Measurements from ENCODE around the gene DIAPH1. TPM values are rescaled to one million over a fixed set of nuclear protein-coding genes. Genes with fewer than 3 reads are reported as not detected.

DIAPH1 gene
- polyA plus RNA-seq, 3 donors from 2014 or later = 108 to 187 (median 123) TPM

DNA sequence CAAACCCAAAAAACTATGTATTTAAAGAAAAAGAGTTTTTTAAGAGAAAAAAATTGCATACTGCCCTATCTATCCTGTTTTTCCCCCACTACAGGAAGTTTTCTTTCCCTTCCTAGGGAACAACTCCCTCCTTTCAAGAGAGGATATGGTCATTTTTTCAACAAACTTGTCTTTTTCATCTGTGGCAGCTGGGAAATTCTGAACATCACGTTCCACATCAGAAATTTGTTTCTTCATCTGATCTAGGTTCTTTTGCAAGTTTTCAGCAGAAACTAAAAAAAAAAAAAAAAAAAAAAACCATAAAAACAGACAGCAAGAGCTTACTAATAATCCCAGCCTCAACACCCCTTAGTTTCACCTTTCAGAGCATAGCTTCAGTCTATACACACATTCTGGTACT lies 91.4 kb downstream of the DIAPH1 start:
- H3K27ac Mint-ChIP-seq = peak overlapping the region in 4 of 6 donors; percentile 25 to 56 (median 40)

DNA sequence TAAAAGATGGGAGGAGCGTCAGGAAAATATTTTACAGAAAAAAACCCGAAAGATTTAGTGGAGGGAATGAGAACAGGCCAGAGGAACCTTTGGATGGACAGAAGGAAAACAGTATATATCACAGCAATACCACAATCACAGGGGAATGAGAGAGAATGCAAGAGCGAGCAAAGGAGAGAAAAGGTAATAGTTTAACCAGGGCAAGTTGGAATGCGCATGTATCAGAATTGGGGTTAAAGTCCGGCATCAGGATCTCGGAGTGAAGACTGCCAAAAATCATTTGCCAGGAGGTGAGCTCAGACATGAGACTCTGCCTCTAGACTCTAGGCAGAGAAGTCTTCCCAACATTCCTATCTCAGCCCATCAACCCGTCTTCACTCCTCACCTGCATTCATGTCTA lies 93.1 kb downstream of the DIAPH1 start:
- DNase-seq = no peak
- peaks cover 28 to 77% (median 43%) of the 10 kb centered on the region in 3 donors for H3K36me3 Mint-ChIP-seq
- H3K27ac Mint-ChIP-seq = peak overlapping the region; percentile 13 to 75 (median 40)
- H3K4me3 Mint-ChIP-seq = no peak overlapping the region
- H3K4me1 Mint-ChIP-seq = peaks cover 12 to 29% of the 10 kb centered on the region in 2 donors
- H3K27me3 Mint-ChIP-seq (ENCODE audit: low read depth in 3 of 3) = peaks cover 5 to 11% (median 5%) of the 10 kb centered on the region in 3 donors
- H3K9me3 Mint-ChIP-seq = no peaks in the 10 kb centered on the region

More for the DNA sequence above, 91.4 kb downstream of the DIAPH1 start:
- H3K4me1 Mint-ChIP-seq = peaks cover 8 to 16% of the 10 kb centered on the region in 2 donors
- H3K36me3 Mint-ChIP-seq = peaks cover 19 to 62% (median 33%) of the 10 kb centered on the region in 3 donors
- peaks cover 5 to 10% (median 5%) of the 10 kb centered on the region in 3 donors for H3K27me3 Mint-ChIP-seq (ENCODE audit: low read depth in 3 of 3)
- no peak overlapping the region for H3K4me3 Mint-ChIP-seq
- no peak for DNase-seq
- H3K9me3 Mint-ChIP-seq = no peaks in the 10 kb centered on the region

DNA sequence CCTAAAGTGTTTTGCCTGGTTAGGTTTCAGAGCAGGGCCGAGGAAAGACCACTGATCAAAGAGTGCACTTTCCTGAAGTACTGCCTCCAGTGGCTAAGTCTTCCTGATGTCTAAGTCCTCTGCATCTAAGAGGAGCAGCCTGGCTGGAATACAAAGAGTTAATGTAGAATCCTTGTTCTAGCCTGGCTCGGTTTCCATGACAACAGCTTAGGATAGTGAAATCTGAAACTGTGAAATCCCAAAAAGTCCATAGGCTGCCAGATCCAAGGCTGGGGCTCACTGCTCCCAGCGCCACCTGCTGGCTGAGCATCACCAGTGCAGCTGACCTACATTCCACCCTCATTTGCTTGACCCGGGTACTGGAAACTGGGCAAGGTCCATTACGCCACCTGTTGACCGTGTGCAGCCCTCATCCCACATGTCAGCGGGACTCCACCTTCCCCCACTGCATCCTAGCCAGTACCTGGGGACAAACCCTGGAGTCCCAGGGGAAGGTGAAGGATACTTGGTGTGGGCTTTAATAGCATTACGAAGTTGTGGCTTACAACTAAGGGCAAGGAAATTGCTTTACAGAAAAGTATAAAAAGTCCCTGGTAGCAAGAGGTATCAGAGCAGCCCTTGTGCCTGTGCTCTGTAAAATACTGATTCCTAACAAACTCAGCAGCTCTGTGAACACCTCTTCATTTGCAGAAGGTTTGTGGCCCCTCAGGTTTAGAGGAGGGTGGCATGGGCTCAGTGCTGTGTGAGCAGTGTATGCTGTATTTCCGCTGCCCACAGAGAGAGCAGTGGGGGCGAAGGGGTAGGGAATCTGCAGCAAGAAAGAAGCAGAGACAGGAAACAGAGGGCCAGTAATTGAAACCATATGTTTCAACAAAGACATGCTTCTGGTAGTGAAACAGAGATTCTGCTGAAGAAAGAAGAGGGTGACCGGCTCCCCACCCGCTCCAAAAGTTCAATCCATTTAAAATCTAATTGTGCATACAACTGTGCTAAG lies 93.9 kb downstream of the DIAPH1 start:
- no peak overlapping the region for H3K4me3 Mint-ChIP-seq

DNA sequence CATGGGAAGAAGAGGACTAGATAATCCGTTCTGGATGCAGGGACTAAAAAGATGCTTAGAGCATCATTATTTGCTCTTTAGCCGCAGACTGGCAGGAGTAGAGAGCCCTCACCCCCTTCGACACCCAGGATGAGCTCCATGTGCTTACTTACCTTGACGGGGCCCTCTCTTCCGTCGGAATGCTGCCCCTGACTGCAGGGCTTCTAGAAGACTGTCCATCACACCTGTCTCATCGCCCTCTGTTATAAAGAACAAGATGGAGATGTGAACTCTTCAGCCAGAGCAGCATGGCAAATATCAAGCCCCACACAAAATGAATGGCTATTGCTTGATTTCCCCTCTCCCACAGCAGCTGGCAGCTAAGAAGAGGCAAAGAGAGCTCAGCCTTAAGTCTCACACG lies 94.8 kb downstream of the DIAPH1 start:
- H3K36me3 Mint-ChIP-seq = peaks cover 28 to 87% (median 52%) of the 10 kb centered on the region in 3 donors
- H3K27me3 Mint-ChIP-seq (ENCODE audit: low read depth in 3 of 3) = peaks cover 3 to 12% (median 5%) of the 10 kb centered on the region in 3 donors
- H3K9me3 Mint-ChIP-seq = no peaks in the 10 kb centered on the region
- no peak for DNase-seq
- H3K4me3 Mint-ChIP-seq = no peak overlapping the region
- H3K4me1 Mint-ChIP-seq = peaks cover 13 to 29% of the 10 kb centered on the region in 2 donors
- peak overlapping the region in 2 of 6 donors; percentile 29 to 65 for H3K27ac Mint-ChIP-seq

More for the DNA sequence above, 93.9 kb downstream of the DIAPH1 start:
- peaks cover 13 to 29% of the 10 kb centered on the region in 2 donors for H3K4me1 Mint-ChIP-seq
- H3K36me3 Mint-ChIP-seq = peaks cover 28 to 84% (median 48%) of the 10 kb centered on the region in 3 donors
- H3K27me3 Mint-ChIP-seq (ENCODE audit: low read depth in 3 of 3) = peaks cover 5 to 12% (median 8%) of the 10 kb centered on the region in 3 donors
- H3K9me3 Mint-ChIP-seq = no peaks in the 10 kb centered on the region
- H3K27ac Mint-ChIP-seq = peak overlapping the region; percentile 43 to 79 (median 68)
- peak; percentile 46 to 62 (median 61) for DNase-seq

DNA sequence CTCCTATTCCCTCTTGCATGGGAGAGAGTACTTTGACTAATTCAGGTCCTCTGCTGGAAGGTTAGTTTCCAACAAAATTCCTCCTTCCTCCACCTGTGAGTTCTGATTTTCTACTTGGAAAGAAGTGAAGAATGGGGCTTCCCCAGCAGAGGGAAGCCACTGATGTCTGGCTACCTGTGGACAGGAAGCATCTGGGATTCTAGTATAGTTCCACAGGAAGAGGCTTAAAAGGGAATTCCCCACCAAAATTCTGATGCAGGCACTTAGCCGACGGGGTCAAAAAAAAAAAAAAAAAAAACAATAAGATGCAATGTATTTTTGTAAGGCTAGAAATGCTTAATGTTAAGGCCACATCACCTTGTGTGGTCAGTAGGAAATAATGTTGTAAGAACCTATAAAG lies 96.5 kb downstream of the DIAPH1 start:
- Mint-ChIP-seq H3K36me3 (peaks cover 22 to 85% (median 43%) of the 10 kb centered on the region in 3 donors), H3K9me3 (no peaks in the 10 kb centered on the region), H3K27me3 (ENCODE audit: low read depth in 3 of 3) (peaks cover 3 to 10% (median 5%) of the 10 kb centered on the region in 3 donors), H3K4me3 (no peak overlapping the region), H3K27ac (peak overlapping the region in 4 of 6 donors; percentile 37 to 52 (median 51)), H3K4me1 (peaks cover 13 to 40% of the 10 kb centered on the region in 2 donors)
- DNase-seq = no peak

DNA sequence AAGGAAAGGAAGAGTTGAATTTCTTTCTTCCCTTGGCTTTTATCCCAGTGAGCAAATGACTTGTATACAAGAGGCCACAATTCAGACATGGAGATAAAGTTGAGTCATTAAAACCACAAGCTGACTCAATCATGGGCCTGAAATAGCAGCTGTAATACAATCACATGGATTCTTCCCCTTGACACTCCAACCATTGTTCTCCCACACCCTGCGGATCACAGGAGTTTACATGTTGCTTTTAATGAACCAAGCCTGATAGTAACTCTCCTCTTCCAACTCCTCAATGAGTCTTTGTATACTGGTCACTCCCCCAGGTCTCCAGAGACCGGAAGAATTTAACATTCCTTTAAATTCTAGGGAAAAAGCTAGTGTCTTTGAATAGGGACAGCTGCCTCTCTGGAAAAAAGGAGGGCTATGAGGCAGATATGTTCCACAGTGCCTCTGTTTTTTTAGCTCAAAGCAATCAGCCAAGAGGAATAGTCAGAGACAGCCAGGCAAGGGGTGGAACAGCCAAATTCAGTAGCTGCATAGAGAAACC lies 97.5 kb downstream of the DIAPH1 start:
- peaks cover 3 to 8% (median 5%) of the 10 kb centered on the region in 3 donors for H3K27me3 Mint-ChIP-seq (ENCODE audit: low read depth in 3 of 3)
- no peak for DNase-seq
- peak overlapping the region in 2 of 6 donors; percentile 19 to 41 for H3K27ac Mint-ChIP-seq
- peaks cover 19 to 49% of the 10 kb centered on the region in 2 donors for H3K4me1 Mint-ChIP-seq
- no peaks in the 10 kb centered on the region for H3K9me3 Mint-ChIP-seq
- peaks cover 24 to 82% (median 44%) of the 10 kb centered on the region in 3 donors for H3K36me3 Mint-ChIP-seq
- H3K4me3 Mint-ChIP-seq = no peak overlapping the region

DNA sequence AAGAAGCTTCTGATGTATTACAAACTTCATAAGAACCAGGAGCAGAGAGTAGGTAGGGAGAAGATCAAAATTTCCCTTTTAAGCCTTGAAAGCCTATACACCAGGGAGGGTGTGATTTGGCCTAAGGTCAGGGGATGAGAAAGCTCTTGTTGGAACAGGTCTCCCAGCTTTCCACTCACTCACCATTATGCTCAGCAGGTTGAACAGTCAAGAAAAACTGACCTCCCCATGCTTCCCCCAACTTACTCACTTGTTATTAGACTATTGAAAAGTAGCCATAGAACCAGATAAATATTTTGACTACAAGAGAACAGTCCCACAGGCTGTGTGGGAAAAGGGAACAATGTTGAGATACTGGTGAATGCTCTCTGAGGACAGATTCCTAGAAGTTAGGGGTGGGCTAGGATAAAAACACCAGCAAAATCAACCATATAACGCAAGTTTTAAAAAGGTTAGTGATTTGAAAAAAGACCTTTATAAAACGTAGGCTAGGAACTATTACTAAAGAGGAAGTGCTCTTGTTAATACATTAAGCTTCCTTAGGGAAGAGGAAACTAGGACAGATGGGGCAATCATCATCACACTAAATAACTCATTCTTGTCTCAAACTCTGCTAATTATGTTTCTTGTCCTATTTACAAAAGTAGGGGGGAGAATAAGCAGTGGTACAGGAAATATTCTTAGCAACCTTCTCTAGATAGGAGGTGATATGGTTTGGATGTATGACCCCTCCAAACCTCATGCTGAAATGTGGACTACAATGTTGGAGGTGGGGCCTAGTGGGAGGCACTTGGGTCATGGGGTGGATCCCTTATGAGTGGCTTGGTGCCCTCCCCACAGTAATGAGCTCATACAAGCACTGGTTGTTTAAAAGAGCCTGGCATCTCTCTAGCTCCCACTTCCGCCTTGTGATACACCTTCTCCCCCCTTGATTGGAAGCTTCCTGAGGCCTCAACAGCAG lies 98.9 kb downstream of the DIAPH1 start:
- Mint-ChIP-seq H3K36me3 (peaks cover 26 to 80% (median 32%) of the 10 kb centered on the region in 3 donors), H3K27ac (peak overlapping the region in 1 of 6 donors; percentile 18), H3K9me3 (no peaks in the 10 kb centered on the region), H3K27me3 (ENCODE audit: low read depth in 3 of 3) (peaks cover 0 to 6% (median 3%) of the 10 kb centered on the region in 3 donors), H3K4me3 (no peak overlapping the region), H3K4me1 (peaks cover 32 to 56% of the 10 kb centered on the region in 2 donors)
- no peak for DNase-seq

DNA sequence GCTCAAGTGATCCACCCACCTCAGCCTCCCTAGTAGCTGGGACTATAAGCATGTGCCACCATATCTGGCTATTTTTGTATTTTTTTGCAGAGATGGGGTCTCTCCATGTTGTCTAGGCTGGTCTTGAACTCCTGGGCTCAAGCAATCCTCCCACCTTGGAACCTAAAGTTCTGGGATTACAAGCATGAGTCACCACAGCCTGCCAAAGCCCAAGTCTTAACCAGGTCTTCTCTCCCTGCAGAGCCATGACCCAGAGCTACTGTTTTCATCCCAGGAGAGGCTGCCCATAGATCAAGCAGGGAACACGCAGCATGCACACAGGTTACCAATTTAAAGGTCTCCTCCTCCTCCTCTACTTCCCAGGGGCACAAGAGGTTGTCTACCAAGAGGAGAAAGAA lies 100.2 kb downstream of the DIAPH1 start:
- DNase-seq = no peak
- Mint-ChIP-seq H3K9me3 (no peaks in the 10 kb centered on the region), H3K4me1 (peaks cover 38 to 61% of the 10 kb centered on the region in 2 donors), H3K27ac (peak overlapping the region in 1 of 6 donors; percentile 15), H3K36me3 (peaks cover 21 to 73% (median 28%) of the 10 kb centered on the region in 3 donors), H3K27me3 (ENCODE audit: low read depth in 3 of 3) (peaks cover 3 to 11% (median 5%) of the 10 kb centered on the region in 3 donors), H3K4me3 (no peak overlapping the region)

DNA sequence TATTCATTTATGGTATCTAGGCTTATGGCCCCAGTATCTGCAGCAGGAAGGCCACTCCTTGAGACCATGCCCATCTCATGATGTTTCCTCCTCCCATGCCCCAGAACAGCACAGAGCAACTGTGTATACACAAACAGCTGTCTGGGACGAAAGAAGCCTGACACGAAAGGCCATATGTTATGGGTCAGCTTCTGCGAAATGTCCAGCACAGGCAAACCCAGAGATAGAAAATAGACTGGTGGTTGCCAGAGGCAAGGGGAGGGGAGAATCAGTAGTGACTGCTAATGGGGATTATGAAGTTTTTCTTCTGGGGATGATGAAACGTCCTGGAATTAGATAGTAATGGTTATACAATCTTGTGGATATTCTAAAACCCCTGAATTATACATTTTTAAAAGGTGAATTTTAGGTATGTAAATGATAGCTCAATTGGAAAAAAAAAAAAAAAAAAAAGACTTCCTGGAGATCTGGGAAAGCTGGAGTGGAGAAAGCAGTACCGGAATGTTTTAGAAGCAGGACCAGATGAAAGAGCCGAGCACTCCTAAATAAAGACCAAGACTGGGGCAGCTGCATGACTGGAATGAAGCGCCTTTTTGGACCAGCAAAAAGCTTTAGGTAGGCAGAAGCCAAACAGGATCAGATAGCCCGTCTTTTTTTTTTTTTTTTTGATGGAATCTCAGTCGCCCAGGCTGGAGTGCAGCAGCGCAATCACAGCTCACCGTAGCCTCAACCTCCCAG lies 100.8 kb downstream of the DIAPH1 start:
- Mint-ChIP-seq H3K27ac (peak overlapping the region in 3 of 6 donors; percentile 15 to 84 (median 58)), H3K36me3 (peaks cover 21 to 68% (median 28%) of the 10 kb centered on the region in 3 donors), H3K4me1 (peaks cover 42 to 67% of the 10 kb centered on the region in 2 donors), H3K4me3 (no peak overlapping the region), H3K9me3 (no peaks in the 10 kb centered on the region), H3K27me3 (ENCODE audit: low read depth in 3 of 3) (peaks cover 4 to 16% (median 5%) of the 10 kb centered on the region in 3 donors)
- DNase-seq = no peak

DNA sequence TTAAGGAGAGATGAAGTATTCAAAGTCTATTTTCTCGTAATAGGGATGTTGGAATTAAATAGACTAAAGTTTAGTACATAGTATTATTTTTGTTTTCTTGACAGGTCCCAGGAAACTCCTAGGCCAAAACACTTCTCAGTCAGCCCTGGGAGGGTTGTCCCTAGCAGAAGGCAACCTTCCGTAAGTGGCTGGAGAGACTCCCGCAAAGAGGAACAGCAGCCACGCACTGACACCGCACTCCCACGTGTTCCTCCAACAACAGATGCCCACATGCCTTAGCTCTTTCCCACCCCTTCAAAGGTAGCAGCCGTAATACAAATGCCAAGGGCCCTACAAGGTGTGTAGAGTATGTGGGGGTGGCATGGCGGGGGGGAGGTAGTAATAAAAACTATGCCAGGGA lies 101.5 kb downstream of the DIAPH1 start:
- peaks cover 49 to 73% of the 10 kb centered on the region in 2 donors for H3K4me1 Mint-ChIP-seq
- peaks cover 11 to 24% (median 11%) of the 10 kb centered on the region in 3 donors for H3K27me3 Mint-ChIP-seq (ENCODE audit: low read depth in 3 of 3)
- H3K36me3 Mint-ChIP-seq = peaks cover 21 to 66% (median 27%) of the 10 kb centered on the region in 3 donors

DNA sequence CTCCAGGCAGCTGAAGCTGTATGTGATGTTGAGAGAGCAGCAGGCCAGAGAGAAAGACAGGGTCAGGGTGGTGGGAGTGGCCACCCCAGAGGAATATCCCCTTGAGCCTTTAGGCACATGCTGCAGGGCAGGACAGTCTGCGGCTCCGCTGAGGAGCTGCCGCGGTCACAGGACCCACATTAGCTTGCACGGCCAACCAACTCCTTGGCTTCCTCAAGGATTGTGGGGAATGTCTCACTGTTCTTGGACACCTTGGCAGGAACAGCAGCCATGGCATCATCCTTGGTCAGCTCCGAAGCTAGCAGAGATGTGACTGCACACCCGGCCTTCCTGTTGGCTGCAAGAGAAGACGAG lies 102.2 kb downstream of the DIAPH1 start:
- H3K36me3 Mint-ChIP-seq = peaks cover 19 to 59% (median 22%) of the 10 kb centered on the region in 3 donors
- H3K4me3 Mint-ChIP-seq = no peak overlapping the region
- DNase-seq = no peak
- peaks cover 50 to 68% of the 10 kb centered on the region in 2 donors for H3K4me1 Mint-ChIP-seq
- H3K27ac Mint-ChIP-seq = peak overlapping the region in 5 of 6 donors; percentile 4 to 84 (median 48)
- peaks cover 11 to 25% (median 12%) of the 10 kb centered on the region in 3 donors for H3K27me3 Mint-ChIP-seq (ENCODE audit: low read depth in 3 of 3)
- H3K9me3 Mint-ChIP-seq = no peaks in the 10 kb centered on the region

More for the DNA sequence above, 101.5 kb downstream of the DIAPH1 start:
- peak overlapping the region in 2 of 6 donors; percentile 4 to 84 for H3K27ac Mint-ChIP-seq
- H3K9me3 Mint-ChIP-seq = no peaks in the 10 kb centered on the region
- DNase-seq = no peak
- H3K4me3 Mint-ChIP-seq = no peak overlapping the region

DNA sequence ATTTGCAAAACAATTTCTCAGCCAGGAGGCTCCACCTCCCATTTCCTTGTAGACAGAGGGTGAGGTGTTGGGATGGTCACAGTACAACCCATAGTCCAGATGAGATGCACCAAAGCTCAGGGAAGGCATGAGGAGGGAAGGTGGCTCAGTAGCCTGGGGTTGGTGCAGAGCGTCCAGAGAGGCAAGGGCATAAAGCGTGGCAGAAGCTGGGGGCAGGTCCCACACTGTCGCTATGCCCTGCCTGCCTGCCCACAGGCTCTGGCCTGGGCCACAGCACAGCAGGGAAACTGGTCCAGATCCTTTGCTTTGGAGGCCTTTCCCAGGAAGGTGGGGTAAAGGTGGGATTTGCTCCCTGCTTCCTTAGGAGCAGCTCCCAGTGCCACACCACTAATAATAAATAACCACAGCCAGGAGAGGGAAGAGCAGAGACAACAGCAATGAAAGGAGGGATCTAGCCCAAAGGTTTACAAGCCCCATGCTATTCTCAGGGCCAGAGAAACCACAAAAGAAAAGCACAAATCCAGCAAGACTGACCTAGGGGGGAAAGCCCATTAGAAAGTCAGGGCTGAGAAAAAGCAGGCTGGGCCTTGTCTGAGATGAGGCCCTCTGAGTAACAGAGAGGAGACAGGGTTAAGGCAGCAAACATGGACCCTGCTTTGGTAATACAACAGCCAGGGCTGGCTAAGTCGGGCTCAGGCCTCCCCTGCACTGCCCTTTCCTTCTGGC lies 102.7 kb downstream of the DIAPH1 start:
- H3K27ac Mint-ChIP-seq = peak overlapping the region in 5 of 6 donors; percentile 24 to 84 (median 59)
- no peaks in the 10 kb centered on the region for H3K9me3 Mint-ChIP-seq
- H3K27me3 Mint-ChIP-seq (ENCODE audit: low read depth in 3 of 3) = peaks cover 11 to 25% (median 12%) of the 10 kb centered on the region in 3 donors
- peak overlapping the region in 2 of 5 donors; percentile 23 to 29 for H3K4me3 Mint-ChIP-seq
- peaks cover 51 to 63% of the 10 kb centered on the region in 2 donors for H3K4me1 Mint-ChIP-seq
- peaks cover 18 to 54% (median 18%) of the 10 kb centered on the region in 3 donors for H3K36me3 Mint-ChIP-seq
- no peak for DNase-seq

All from immature natural killer cell (primary cell).